GM12891 (cell line): ENCODE measurements around the gene GLT8D2.

Source experiments
- POLR2A ChIP-seq: IDR thresholded peaks from 2 replicates; pipeline ENCODE4 v1.6.1; 2011; ENCODE audit warnings: low read depth, low read length, control low read depth
- POLR2AphosphoS5 ChIP-seq: IDR thresholded peaks from 2 replicates; pipeline ENCODE4 v1.6.1; 2011; ENCODE audit warnings: low read depth, low read length, control low read depth
- SPI1 ChIP-seq: IDR thresholded peaks from 2 replicates; pipeline ENCODE4 v1.6.1; 2011; ENCODE audit warnings: low read depth, low read length, control low read depth

DNA sequence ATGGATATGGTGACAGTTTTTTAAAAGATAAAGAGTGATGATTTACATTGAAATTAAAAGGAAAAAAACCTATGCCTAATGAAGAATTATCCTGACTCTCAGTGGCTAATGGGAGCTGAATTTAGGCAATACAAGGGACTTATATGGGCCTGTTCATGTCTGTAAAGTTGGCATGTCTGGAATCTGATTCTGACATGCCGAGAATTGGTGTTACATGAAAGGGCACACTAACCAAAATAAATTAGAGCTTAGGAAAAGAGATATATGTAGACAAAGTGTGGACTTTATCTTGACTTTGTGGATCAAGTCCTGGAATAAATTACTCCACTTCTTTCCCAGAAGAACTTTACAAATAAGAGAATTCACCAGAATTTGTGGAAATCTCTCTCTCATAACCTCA lies 83.3 kb downstream of the GLT8D2 start:
- TF ChIP-seq POLR2A (no peak), SPI1 (no peak), POLR2AphosphoS5 (no peak)
